DOHH2 (cell line): ENCODE measurements around the gene PPP2R2C.

Experiments
- CTCF ChIP-seq: fragments of 200-600 bp; sonication (generic); IDR thresholded peaks from one replicate; pipeline ENCODE4 v1.5.1; 2014; ENCODE audit warnings: antibody characterized with exemption, mild to moderate bottlenecking, low read depth, low read length; ENCODE audit not compliant: poor library complexity, severe bottlenecking
- EZH2phosphoT487 ChIP-seq: fragments of 200-600 bp; sonication (generic); IDR thresholded peaks from 2 replicates; pipeline ENCODE4 v1.6.1; 2017; ENCODE audit warnings: borderline replicate concordance, mild to moderate bottlenecking, antibody characterized with exemption, low read length, moderate library complexity, mixed read lengths

GRCh38 chr4:6345866-6346265 lies 126.5 kb downstream of the PPP2R2C start:
- no peak for TF ChIP-seq CTCF
- no peak for TF ChIP-seq EZH2phosphoT487
